Caco-2 (cell line): ENCODE results near the gene SARDH. TPM values are rescaled to one million over a fixed set of nuclear protein-coding genes. Genes with fewer than 3 reads are reported as not detected.

Experiments
- BruUV-seq: library from RNA; stranded (reverse); fragments of 400-500 nt; replicated peaks from 2 replicates; lab custom pipeline; 2021; lab: Mats Ljungman, UMichigan
- CTCF ChIA-PET: fragments of 300-600 bp; sonication (Branson Sonifier 250); formaldehyde crosslinking; loops from one replicate; lab custom pipeline; 2022; ENCODE audit warnings: antibody characterized with exemption; lab: Charles Lee
- POLR2A ChIA-PET: fragments of 300-600 bp; sonication (Branson Sonifier 250); formaldehyde crosslinking; loops from one replicate; lab custom pipeline; 2022; ENCODE audit warnings: antibody characterized with exemption; lab: Charles Lee
- DNase-seq, 2 experiments: peaks; one replicate each; pipeline versions ENCODE4 v3.0.0 to v3.0.0-alpha.2; 2020 to 2022
- H3K27me3 ChIP-seq: replicated peaks from 2 replicates; pipeline ENCODE4 v1.6.0; 2011; ENCODE audit warnings: low read length; ENCODE audit not compliant: control insufficient read depth, insufficient read depth
- H3K36me3 ChIP-seq: 2 replicates; pipeline ENCODE4 v1.5.1; 2011; ENCODE audit warnings: low read length; ENCODE audit not compliant: control insufficient read depth, insufficient read depth
- H3K4me1 ChIP-seq: fragments of 250-450 bp; sonication (Bioruptor Pico); 2 replicates; pipeline ENCODE4 v1.5.1; 2020; ENCODE audit warnings: mild to moderate bottlenecking
- H3K4me3 ChIP-seq: 2 replicates; pipeline ENCODE4 v1.5.1; 2011; ENCODE audit warnings: low read depth, mild to moderate bottlenecking, control low read depth, low read length
- H3K9me3 ChIP-seq: fragments of 250-450 bp; sonication (Bioruptor Pico); 2 replicates; pipeline ENCODE4 v1.5.1; 2020; ENCODE audit warnings: mild to moderate bottlenecking, moderate library complexity
- H3K27ac Mint-ChIP-seq: one replicate; pipeline ENCODE4 v1.8.0; 2022; ENCODE audit warnings: mixed read lengths; ENCODE audit not compliant: unreplicated experiment
- H3K27me3 Mint-ChIP-seq: one replicate; pipeline ENCODE4 v1.8.0; 2022; ENCODE audit warnings: mixed read lengths; ENCODE audit not compliant: insufficient read depth, unreplicated experiment
- H3K36me3 Mint-ChIP-seq: one replicate; pipeline ENCODE4 v1.8.0; 2022; ENCODE audit warnings: mild to moderate bottlenecking, mixed read lengths; ENCODE audit not compliant: insufficient read depth, unreplicated experiment
- H3K4me1 Mint-ChIP-seq: one replicate; pipeline ENCODE4 v1.8.0; 2022; ENCODE audit warnings: low read depth, mixed read lengths; ENCODE audit not compliant: unreplicated experiment
- H3K4me3 Mint-ChIP-seq: one replicate; pipeline ENCODE4 v1.8.0; 2022; ENCODE audit warnings: mild to moderate bottlenecking, moderate library complexity, mixed read lengths; ENCODE audit not compliant: unreplicated experiment
- H3K9me3 Mint-ChIP-seq: one replicate; pipeline ENCODE4 v1.8.0; 2022; ENCODE audit warnings: mixed read lengths; ENCODE audit not compliant: unreplicated experiment
- CTCF ChIP-seq, 2 experiments: fragments of 200-600 bp in 1 of 2; IDR thresholded peaks; 1 replicate in 1 of 2; 2 replicates in 1 of 2; pipeline versions ENCODE4 v1.5.1 to v1.8.0; 2011 to 2022; ENCODE audit warnings: antibody characterized with exemption in 1 of 2, control low read depth in 1 of 2, inconsistent platforms in 1 of 2, low read depth in 1 of 2, low read length in 1 of 2, mild to moderate bottlenecking in 1 of 2, moderate library complexity in 1 of 2; ENCODE audit not compliant: insufficient read depth in 1 of 2, severe bottlenecking in 1 of 2, unreplicated experiment in 1 of 2
- intact Hi-C: fragments of 100-400 bp; cut with micrococcal nuclease; formaldehyde crosslinking; loops from one replicate; pipeline ENCODE4 v1.10.0; 2022; ENCODE audit not compliant: unreplicated experiment
- total RNA-seq: library from RNA; stranded (reverse); gene quantifications from 2 replicates; pipeline ENCODE4 v1.2.3, GENCODE V29; 2022

Gene SARDH
- total RNA-seq, 1 experiment from 2014 or later: 0.36 TPM

- intact Hi-C loops: no loop called here
- no peak for DNase-seq
- no TSS peak for BruUV-seq
- ChIA-PET POLR2A (no interaction called here), CTCF (no interaction called here)
- Mint-ChIP-seq H3K27me3 (peaks cover 31% of the 10 kb centered on the region), H3K4me3 (no peak overlapping the region), H3K9me3 (no peaks in the 10 kb centered on the region), H3K4me1 (no peaks in the 10 kb centered on the region), H3K36me3 (no peaks in the 10 kb centered on the region), H3K27ac (no peak overlapping the region)
- Histone ChIP-seq H3K27me3 (no peaks in the 10 kb centered on the region; the same call in none of the 2 replicates), H3K9me3 (no peaks in the 10 kb centered on the region), H3K36me3 (no peaks in the 10 kb centered on the region), H3K4me3 (no peak overlapping the region), H3K4me1 (no peaks in the 10 kb centered on the region)
- TF ChIP-seq CTCF (IDR thresholded peaks at IDR 0.05; ENCODE audit: insufficient read depth in 1 of 2, low read depth in 1 of 2, low read length in 1 of 2, severe bottlenecking in 1 of 2, unreplicated experiment in 1 of 2): no peak
These were observed 93.0 kb downstream of the SARDH start for GRCh38 chr9:133645021-133645765.

- Histone ChIP-seq H3K4me1 (no peaks in the 10 kb centered on the region), H3K4me3 (no peak overlapping the region), H3K36me3 (no peaks in the 10 kb centered on the region), H3K9me3 (no peaks in the 10 kb centered on the region), H3K27me3 (no peaks in the 10 kb centered on the region; the same call in none of the 2 replicates)
- no peak for DNase-seq
- BruUV-seq: no TSS peak
- no peak for TF ChIP-seq CTCF (IDR thresholded peaks at IDR 0.05; ENCODE audit: insufficient read depth in 1 of 2, low read depth in 1 of 2, low read length in 1 of 2, severe bottlenecking in 1 of 2, unreplicated experiment in 1 of 2)
- no peaks in the 10 kb centered on the region for H3K4me1 Mint-ChIP-seq
- intact Hi-C loops: no loop called here
- peaks cover 27% of the 10 kb centered on the region for H3K27me3 Mint-ChIP-seq
- no peak overlapping the region for H3K27ac Mint-ChIP-seq
- H3K4me3 Mint-ChIP-seq: no peak overlapping the region
- peaks cover 4% of the 10 kb centered on the region for H3K36me3 Mint-ChIP-seq
- ChIA-PET CTCF (no interaction called here), POLR2A (no interaction called here)
- no peaks in the 10 kb centered on the region for H3K9me3 Mint-ChIP-seq
These were observed 94.0 kb downstream of the SARDH start for GRCh38 chr9:133643978-133644760.

GRCh38 chr9:133643362-133643755 lies 94.8 kb downstream of the SARDH start:
- ChIA-PET POLR2A (no interaction called here), CTCF (no interaction called here)
- Histone ChIP-seq H3K4me1 (no peaks in the 10 kb centered on the region), H3K36me3 (no peaks in the 10 kb centered on the region), H3K9me3 (no peaks in the 10 kb centered on the region), H3K27me3 (no peaks in the 10 kb centered on the region; the same call in none of the 2 replicates), H3K4me3 (no peak overlapping the region)
- no peak overlapping the region for H3K4me3 Mint-ChIP-seq
- peaks cover 27% of the 10 kb centered on the region for H3K27me3 Mint-ChIP-seq
- BruUV-seq: no TSS peak
- DNase-seq: no peak
- intact Hi-C loops: no loop called here
- H3K27ac Mint-ChIP-seq: no peak overlapping the region
- H3K9me3 Mint-ChIP-seq: no peaks in the 10 kb centered on the region
- peaks cover 4% of the 10 kb centered on the region for H3K36me3 Mint-ChIP-seq
- no peak for TF ChIP-seq CTCF (IDR thresholded peaks at IDR 0.05; ENCODE audit: insufficient read depth in 1 of 2, low read depth in 1 of 2, low read length in 1 of 2, severe bottlenecking in 1 of 2, unreplicated experiment in 1 of 2)
- H3K4me1 Mint-ChIP-seq: no peaks in the 10 kb centered on the region
